Measurements from ENCODE around the gene TGFA. TPM values are rescaled to one million over a fixed set of nuclear protein-coding genes. Genes with fewer than 3 reads are reported as not detected.

The TGFA gene
- total RNA-seq, 2 donors from 2014 or later = 1.9 to 3.8 TPM

DNA sequence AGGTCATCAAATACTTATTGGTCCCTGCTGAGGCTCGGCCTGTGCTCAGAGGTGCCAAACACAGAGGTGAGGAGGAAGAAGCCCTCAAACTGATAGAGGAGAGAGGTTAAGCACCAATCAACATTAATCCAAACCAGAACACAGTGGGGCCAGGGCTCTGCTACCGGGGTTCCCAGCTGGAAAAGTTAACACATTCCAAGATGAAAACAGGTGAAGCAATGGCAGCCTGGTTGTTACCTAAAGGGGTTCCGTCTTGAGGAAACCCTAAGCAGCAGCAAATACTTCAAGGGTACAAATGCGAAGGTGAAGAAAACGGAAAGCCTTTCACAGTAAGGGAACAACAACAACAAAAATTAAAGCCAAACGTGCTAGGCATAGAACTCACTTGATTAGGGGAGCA is 5.4 kb downstream of the TGFA start:
- Mint-ChIP-seq H3K36me3 (ENCODE audit: low read depth) (no peaks in the 10 kb centered on the region), H3K4me3 (no peak overlapping the region), H3K4me1 (peaks cover 18% of the 10 kb centered on the region), H3K27me3 (no peaks in the 10 kb centered on the region), H3K27ac (peak overlapping the region; percentile 45)
- DNase-seq (no peak), ATAC-seq (no peak)
- H3K9me3 ChIP-seq (ENCODE audit: control insufficient read depth, low read length, poor library complexity, severe bottlenecking) = no peaks in the 10 kb centered on the region

DNA sequence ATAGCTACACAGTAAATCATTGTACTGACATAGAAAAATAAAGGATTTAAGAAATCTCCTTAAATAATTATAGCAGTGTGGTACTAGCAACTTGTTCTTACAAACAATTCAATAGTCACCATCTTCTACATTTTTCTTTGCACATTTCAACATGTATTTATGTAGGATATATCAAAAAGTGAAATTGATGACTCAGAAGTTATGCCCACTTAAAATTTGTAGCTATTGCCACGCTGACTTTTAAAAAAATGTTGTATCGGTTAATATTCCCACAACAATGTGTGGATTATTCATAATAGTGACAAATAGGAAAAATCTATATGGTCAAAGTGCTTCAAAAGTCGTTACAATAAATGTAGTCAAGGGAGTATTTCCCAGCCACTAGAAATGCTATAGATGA is 6.7 kb downstream of the TGFA start:
- no peaks in the 10 kb centered on the region for H3K27me3 Mint-ChIP-seq
- no peak overlapping the region for H3K4me3 Mint-ChIP-seq
- peaks cover 5% of the 10 kb centered on the region for H3K4me1 Mint-ChIP-seq
- ATAC-seq (no peak), DNase-seq (no peak)
- H3K36me3 Mint-ChIP-seq (ENCODE audit: low read depth) = no peaks in the 10 kb centered on the region
- H3K9me3 ChIP-seq (ENCODE audit: control insufficient read depth, low read length, poor library complexity, severe bottlenecking) = no peaks in the 10 kb centered on the region
- H3K27ac Mint-ChIP-seq = no peak overlapping the region

DNA sequence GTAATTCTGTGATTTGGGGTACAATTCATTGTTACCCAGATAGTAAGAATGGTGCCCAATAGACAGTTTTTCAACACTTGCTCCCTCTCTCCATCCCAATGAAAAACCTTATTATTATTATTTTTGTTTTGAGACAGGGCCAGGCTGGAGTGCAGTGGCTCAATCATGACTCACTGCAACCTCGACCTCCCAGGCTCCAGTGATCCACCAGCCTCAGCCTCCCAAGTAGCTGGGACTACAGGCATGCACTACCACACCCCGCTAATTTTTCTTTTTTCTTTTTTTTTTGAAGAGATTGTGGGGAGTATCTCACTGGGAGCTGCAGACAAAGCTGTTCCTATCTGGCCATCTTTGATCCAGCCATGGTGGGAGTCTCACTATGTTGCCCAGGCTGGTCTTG is 7.2 kb downstream of the TGFA start:
- Mint-ChIP-seq H3K36me3 (ENCODE audit: low read depth) (no peaks in the 10 kb centered on the region), H3K27me3 (no peaks in the 10 kb centered on the region), H3K4me3 (no peak overlapping the region), H3K27ac (no peak overlapping the region), H3K4me1 (peaks cover 3% of the 10 kb centered on the region)
- ATAC-seq (no peak), DNase-seq (no peak)
- no peaks in the 10 kb centered on the region for H3K9me3 ChIP-seq (ENCODE audit: control insufficient read depth, low read length, poor library complexity, severe bottlenecking)

DNA sequence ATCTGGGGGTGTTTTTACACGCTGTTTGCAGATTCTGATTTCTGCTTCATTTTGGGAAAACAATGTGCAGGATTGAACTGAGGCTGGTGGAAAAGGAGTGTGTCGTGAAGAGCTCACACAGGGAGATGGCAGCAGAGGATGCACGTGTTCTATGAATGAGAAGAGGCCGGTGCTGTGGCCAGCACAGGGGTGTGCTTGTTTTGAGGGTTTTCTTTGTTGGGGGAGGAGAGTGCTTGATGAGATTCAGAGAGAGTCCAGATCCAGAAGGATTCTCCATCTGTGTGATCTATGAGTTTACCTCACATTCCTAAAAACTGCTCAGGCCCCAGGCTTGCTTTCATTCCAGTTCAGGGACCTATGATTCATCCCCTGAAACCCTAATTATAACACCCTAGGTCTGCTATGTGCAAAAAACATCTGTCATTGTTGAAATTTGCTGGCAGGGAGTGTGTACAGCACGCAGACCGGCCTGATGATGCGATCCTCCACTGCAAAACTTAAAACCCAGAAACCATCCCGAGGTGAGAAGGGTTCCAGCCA is 12.1 kb downstream of the TGFA start:
- ATAC-seq (no peak), DNase-seq (no peak)
- H3K4me1 Mint-ChIP-seq = peaks cover 8% of the 10 kb centered on the region
- no peak overlapping the region for H3K4me3 Mint-ChIP-seq
- no peaks in the 10 kb centered on the region for H3K27me3 Mint-ChIP-seq
- H3K9me3 ChIP-seq (ENCODE audit: control insufficient read depth, low read length, poor library complexity, severe bottlenecking) = no peaks in the 10 kb centered on the region
- no peaks in the 10 kb centered on the region for H3K36me3 Mint-ChIP-seq (ENCODE audit: low read depth)
- H3K27ac Mint-ChIP-seq = no peak overlapping the region

DNA sequence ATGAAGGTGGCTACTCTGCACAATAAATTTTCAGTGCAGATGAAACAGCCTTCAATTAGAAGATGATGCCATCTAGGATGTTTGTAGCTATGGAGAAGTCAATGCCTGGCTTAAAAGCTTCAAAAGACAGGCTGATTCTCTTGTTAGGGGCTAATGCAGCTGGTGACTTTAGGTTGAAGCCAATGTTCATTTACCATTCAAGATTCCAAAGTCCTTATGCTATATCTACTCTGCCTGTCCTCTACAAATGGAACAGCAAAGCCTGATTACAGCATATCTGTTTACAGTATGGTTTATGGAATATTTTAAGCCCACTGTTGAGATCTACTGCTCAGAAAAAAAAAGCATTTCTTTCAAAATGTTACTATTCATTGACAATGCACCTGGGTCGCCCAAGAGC is 15.8 kb downstream of the TGFA start:
- H3K4me1 Mint-ChIP-seq = peaks cover 5% of the 10 kb centered on the region
- no peaks in the 10 kb centered on the region for H3K9me3 ChIP-seq (ENCODE audit: control insufficient read depth, low read length, poor library complexity, severe bottlenecking)
- no peaks in the 10 kb centered on the region for H3K27me3 Mint-ChIP-seq
- H3K27ac Mint-ChIP-seq = no peak overlapping the region
- H3K4me3 Mint-ChIP-seq = no peak overlapping the region
- ATAC-seq (no peak), DNase-seq (no peak)
- no peaks in the 10 kb centered on the region for H3K36me3 Mint-ChIP-seq (ENCODE audit: low read depth)

DNA sequence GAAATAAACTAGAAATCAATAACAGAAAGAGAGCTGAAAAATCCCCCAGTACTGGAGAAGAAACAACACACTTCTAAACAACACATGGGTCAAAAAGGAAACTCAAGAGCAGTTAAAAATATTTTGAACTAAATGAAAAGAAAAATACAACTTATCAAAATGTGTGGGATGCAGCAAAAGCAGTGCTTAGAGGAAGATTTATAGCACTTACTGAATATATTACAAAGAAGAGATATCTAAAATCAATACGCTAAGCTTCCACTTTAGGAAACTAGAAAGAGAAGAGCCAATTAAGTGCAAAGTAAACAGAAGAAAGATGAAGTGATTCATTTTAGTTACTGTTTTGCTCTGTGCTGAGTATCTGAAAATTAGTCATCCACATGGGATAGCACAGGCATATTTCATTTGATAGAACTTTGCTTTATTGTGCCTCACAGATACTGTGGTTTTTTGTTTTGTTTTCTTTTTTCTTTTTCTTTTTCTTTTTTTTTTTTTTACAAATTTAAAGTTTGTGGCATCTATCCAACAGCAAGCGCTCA is 17.0 kb downstream of the TGFA start:
- no peak for ATAC-seq

DNA sequence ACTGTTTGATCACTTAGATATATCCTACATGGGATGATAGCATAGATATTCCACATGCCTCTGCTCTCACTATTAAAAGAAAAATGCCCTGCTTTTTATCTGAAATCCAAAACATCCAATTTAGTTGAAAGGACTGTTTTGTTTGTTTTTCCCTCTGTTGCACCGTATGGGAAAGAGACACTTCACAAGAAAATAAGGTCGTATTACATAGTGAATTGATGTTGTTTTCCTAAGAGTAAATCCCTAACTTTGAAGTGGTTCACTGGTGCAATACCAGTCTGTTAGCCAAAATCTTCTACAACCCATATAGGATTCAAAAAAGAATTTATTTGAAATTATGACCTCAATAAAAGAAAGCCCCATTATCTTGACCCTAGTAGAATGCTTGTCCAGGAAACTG is 18.1 kb downstream of the TGFA start:
- Mint-ChIP-seq H3K4me3 (no peak overlapping the region), H3K36me3 (ENCODE audit: low read depth) (no peaks in the 10 kb centered on the region), H3K4me1 (peaks cover 3% of the 10 kb centered on the region), H3K27ac (no peak overlapping the region), H3K27me3 (no peaks in the 10 kb centered on the region)
- ATAC-seq (no peak), DNase-seq (no peak)
- H3K9me3 ChIP-seq (ENCODE audit: control insufficient read depth, low read length, poor library complexity, severe bottlenecking) = no peaks in the 10 kb centered on the region

More for the DNA sequence above, 17.0 kb downstream of the TGFA start:
- H3K4me3 Mint-ChIP-seq = no peak overlapping the region
- no peaks in the 10 kb centered on the region for H3K36me3 Mint-ChIP-seq (ENCODE audit: low read depth)
- no peaks in the 10 kb centered on the region for H3K27me3 Mint-ChIP-seq
- peaks cover 5% of the 10 kb centered on the region for H3K4me1 Mint-ChIP-seq
- H3K27ac Mint-ChIP-seq = no peak overlapping the region
- H3K9me3 ChIP-seq (ENCODE audit: control insufficient read depth, low read length, poor library complexity, severe bottlenecking) = no peaks in the 10 kb centered on the region
- DNase-seq = no peak

DNA sequence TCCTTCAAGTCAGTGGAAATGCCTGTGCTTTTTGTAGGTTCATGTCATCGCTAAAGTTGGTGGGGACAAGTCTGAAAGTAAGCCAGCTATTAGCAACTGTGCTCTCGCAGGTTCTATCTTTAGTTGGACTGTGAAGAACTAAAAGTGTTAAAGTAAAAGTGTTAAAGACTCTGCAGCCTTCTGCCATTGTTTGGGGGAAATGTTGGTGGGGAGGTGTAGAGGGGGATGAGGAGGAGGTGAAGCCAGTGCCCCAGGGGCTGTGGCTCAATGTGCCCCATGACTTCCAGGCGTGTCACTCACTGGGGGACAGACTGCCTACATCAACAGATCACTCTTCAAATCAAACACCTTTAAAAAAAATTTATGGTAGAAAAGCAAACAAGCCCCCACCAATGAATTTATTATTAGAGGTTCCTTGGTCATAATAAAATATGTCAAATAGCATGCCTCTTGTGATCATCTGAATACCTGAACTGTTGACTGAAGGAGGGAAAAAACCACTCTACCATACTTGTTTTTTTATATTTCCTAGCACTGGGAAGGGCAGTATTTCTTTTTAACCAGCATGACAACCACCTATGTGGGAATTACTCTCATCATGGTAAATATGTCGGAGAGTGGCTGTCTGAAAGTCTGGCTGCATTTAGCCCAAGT is 19.3 kb downstream of the TGFA start:
- peaks cover 3% of the 10 kb centered on the region for H3K4me1 Mint-ChIP-seq
- no peak for DNase-seq
- H3K27ac Mint-ChIP-seq = no peak overlapping the region
- H3K36me3 Mint-ChIP-seq (ENCODE audit: low read depth) = no peaks in the 10 kb centered on the region
- no peaks in the 10 kb centered on the region for H3K9me3 ChIP-seq (ENCODE audit: control insufficient read depth, low read length, poor library complexity, severe bottlenecking)
- no peak overlapping the region for H3K4me3 Mint-ChIP-seq
- ATAC-seq = no peak
- peaks cover 2% of the 10 kb centered on the region for H3K27me3 Mint-ChIP-seq

DNA sequence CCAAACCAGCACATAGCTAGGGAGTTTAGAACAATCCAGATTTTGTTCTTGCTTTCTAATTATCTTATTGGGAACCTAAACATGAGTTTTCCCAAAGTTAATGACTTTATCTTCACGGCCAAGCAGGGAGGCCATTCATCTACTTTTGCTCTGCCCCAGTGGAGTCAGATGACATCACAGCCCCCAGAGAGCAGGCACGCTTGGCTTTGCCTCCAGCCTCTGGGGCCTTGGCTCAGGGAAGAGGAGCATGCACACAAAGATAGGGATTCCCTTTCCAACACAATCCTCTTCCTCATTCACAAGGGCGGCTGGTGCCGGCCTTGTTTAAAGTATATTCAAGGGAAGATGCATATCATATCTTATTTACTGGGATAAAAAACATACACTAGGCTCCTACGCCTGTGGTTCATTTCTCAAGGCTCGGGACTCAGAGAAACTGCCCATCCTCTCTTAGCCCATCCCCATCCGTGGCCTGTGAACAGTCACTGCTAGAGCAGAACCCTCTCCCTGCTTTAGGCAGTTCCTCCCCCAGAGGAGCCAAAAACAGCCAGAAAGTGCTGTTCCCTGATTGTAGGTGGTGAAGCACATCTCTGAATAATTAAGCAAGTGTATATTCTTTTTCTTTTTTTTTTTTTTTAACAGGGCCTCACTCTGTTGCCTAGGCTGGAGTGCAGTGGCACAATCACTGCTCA is 21.2 kb downstream of the TGFA start:
- DNase-seq (no peak), ATAC-seq (no peak)
- H3K27ac Mint-ChIP-seq = no peak overlapping the region
- no peaks in the 10 kb centered on the region for H3K36me3 Mint-ChIP-seq (ENCODE audit: low read depth)
- peaks cover 6% of the 10 kb centered on the region for H3K27me3 Mint-ChIP-seq
- no peak overlapping the region for H3K4me3 Mint-ChIP-seq
- no peaks in the 10 kb centered on the region for H3K9me3 ChIP-seq (ENCODE audit: control insufficient read depth, low read length, poor library complexity, severe bottlenecking)
- peaks cover 3% of the 10 kb centered on the region for H3K4me1 Mint-ChIP-seq

DNA sequence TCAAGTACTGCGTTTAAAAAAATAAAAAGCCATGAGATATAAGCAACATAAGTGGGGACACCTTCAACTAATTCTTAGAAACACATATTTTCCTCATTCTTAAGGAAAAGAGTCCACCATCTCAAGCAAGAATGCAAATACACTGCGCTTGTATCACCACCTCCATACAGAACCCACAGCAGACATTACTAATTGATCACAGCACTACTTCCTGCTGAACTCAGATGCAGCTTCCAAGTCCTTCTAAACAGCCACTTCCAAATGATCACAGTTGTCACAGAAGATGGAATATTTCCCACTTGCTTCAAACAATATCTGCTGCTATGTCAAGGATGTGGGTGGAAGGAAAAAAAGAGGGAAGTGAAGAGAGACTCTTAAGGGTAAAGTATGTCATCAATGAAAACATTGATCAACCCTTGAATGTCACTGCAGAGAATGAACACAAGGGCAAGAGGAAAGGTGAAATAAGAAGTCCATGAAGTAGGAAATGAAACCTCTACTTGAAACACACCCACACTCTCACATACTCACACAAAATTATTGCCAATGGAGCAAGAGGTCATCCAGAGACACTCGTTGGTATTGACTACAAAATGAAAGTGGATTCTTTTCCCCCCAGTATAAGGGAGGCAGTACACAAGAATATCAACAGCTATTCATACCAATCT is 22.1 kb downstream of the TGFA start:
- peaks cover 6% of the 10 kb centered on the region for H3K27me3 Mint-ChIP-seq
- peaks cover 3% of the 10 kb centered on the region for H3K4me1 Mint-ChIP-seq
- no peak for DNase-seq
- no peak for ATAC-seq
- no peak overlapping the region for H3K27ac Mint-ChIP-seq
- no peaks in the 10 kb centered on the region for H3K9me3 ChIP-seq (ENCODE audit: control insufficient read depth, low read length, poor library complexity, severe bottlenecking)
- H3K36me3 Mint-ChIP-seq (ENCODE audit: low read depth) = no peaks in the 10 kb centered on the region
- H3K4me3 Mint-ChIP-seq = no peak overlapping the region

DNA sequence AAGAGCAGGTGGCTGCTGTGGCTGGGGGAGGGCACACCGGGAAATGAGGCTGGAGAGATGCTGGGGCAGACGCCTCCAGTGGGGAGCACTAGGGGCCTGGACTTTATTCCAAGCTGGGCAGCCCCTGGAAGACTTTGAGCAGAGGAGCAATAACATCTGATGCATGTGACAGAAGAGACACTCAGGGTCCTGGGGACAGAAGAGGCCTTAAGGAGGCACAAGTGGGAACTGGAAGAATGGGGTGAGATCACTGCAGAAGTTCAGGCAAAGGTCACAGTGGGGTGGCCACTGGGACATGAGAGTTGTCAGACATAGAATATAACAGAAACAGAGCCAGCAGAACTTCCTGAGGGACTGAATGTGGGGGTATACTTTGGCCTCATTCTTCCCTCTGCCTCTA is 24.0 kb downstream of the TGFA start:
- H3K4me1 Mint-ChIP-seq = peaks cover 3% of the 10 kb centered on the region
- ATAC-seq (no peak), DNase-seq (no peak)
- H3K36me3 Mint-ChIP-seq (ENCODE audit: low read depth) = no peaks in the 10 kb centered on the region
- H3K9me3 ChIP-seq (ENCODE audit: control insufficient read depth, low read length, poor library complexity, severe bottlenecking) = no peaks in the 10 kb centered on the region
- peaks cover 6% of the 10 kb centered on the region for H3K27me3 Mint-ChIP-seq
- H3K4me3 Mint-ChIP-seq = no peak overlapping the region
- H3K27ac Mint-ChIP-seq = peak overlapping the region; percentile 19

DNA sequence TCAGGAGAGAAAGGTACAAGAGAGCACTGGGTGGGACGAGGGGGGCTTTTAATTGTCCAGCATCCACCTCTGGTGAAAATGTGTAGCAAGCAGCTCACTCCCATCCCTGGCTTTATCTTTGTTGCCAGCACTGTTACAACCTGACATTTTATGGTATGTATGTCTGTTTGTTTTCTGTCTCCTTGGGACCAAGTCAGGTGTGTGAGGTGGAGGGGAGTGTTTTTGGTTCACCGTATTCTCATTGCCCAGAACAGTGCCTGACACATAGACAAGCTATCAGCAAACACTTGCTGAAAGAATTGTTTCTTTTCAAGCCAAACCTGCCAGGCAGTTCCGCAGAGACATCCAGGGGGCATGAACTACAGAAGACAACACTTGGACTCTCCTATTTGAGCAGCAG is 24.7 kb downstream of the TGFA start:
- DNase-seq = no peak
- Mint-ChIP-seq H3K4me1 (peaks cover 9% of the 10 kb centered on the region), H3K4me3 (no peak overlapping the region), H3K36me3 (ENCODE audit: low read depth) (no peaks in the 10 kb centered on the region), H3K27me3 (peaks cover 6% of the 10 kb centered on the region), H3K27ac (peak overlapping the region; percentile 19)
- no peaks in the 10 kb centered on the region for H3K9me3 ChIP-seq (ENCODE audit: control insufficient read depth, low read length, poor library complexity, severe bottlenecking)
- no peak for ATAC-seq

DNA sequence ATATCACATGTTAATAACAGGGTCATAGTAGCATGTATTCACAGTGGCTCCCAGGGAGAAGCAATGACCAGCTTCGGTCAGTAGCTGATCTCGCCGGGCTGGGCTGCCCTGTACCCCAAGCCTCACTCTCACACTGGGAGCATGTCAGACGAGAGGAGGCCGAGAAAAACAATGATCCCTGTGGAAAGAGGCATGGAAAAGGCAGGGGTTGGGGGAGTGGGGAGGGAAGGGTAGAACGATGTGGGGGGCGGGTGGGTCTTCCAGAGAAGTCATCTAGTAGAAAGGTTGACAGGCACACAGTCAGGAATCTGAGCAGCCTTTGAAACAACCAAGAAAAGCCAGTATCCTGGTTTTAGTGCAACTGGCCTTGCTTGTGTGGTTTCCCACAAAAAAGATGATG is 25.4 kb downstream of the TGFA start:
- ATAC-seq (no peak), DNase-seq (no peak)
- no peaks in the 10 kb centered on the region for H3K9me3 ChIP-seq (ENCODE audit: control insufficient read depth, low read length, poor library complexity, severe bottlenecking)
- Mint-ChIP-seq H3K4me1 (peaks cover 16% of the 10 kb centered on the region), H3K27ac (no peak overlapping the region), H3K36me3 (ENCODE audit: low read depth) (no peaks in the 10 kb centered on the region), H3K27me3 (peaks cover 6% of the 10 kb centered on the region), H3K4me3 (no peak overlapping the region)

All from T-helper 17 cell (primary cell).